SK-N-SH (cell line): Measurements from ENCODE around the gene ILDR1.

Experiments
- EZH2phosphoT487 ChIP-seq: fragments of 200-600 bp; sonication (generic); IDR thresholded peaks from 2 replicates; pipeline ENCODE4 v1.6.1; 2017; ENCODE audit warnings: low read depth, mixed run types, mild to moderate bottlenecking, antibody characterized with exemption, moderate library complexity, borderline replicate concordance
- FOXM1 ChIP-seq: IDR thresholded peaks from 2 replicates; pipeline ENCODE4 v1.4.0; 2012; ENCODE audit warnings: low read depth, mild to moderate bottlenecking
- TCF12 ChIP-seq: IDR thresholded peaks from 2 replicates; pipeline ENCODE4 v1.4.0; 2012
- YY1 ChIP-seq: IDR thresholded peaks from 2 replicates; pipeline ENCODE4 v1.4.0; 2012; ENCODE audit warnings: low read depth, mild to moderate bottlenecking
- TF ChIP-seq, protein P1 (sequence below): IDR thresholded peaks from 2 replicates; pipeline ENCODE4 v1.4.0; 2012; ENCODE audit warnings: low read depth
- TF ChIP-seq, protein P2 (sequence below): fragments of 200-600 bp; sonication (generic); IDR thresholded peaks from 2 replicates; pipeline ENCODE4 v1.6.1; 2017; ENCODE audit warnings: antibody characterized with exemption, mild to moderate bottlenecking, moderate library complexity
- TF ChIP-seq, protein P3 (sequence below): IDR thresholded peaks from 2 replicates; pipeline ENCODE4 v1.6.1; 2012; ENCODE audit warnings: mild to moderate bottlenecking, low read depth, low read length, moderate library complexity
- TF ChIP-seq, protein P4 (sequence below): IDR thresholded peaks from 2 replicates; pipeline ENCODE4 v1.4.0; 2012; ENCODE audit warnings: low read depth, borderline replicate concordance

DNA sequence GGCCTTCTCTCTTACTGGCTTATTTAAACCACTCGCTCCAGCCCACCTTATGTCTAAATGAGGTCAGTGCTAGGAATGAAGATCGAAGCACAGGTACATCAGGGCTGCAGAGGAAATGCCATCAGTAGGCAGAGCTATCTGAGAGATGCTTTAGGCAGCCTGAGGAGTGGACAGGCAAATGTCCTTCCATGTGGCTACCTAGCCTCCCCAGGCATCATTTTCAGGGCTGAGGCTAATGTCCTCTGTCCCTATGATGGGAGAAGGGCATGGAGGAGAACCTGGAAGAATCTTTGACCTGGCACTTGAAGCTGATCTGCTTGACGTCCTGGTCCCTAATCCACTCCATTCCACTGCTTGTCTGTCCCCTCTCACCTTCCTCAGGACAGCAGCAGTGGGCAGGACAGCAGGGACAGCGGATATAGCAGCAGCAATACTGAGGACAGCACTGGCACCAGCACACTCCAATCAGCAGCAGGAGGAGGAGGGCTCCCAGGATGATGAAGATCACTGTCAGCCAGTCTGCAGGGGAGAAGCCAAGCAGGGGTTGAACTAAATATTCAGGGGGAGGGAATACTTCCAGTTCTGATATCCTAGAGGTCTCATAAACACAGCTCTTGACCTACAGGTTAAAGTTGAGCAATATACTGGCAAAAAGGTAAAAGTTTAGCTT is 21.0 kb downstream of the ILDR1 start:
- TF ChIP-seq, protein P1, sequence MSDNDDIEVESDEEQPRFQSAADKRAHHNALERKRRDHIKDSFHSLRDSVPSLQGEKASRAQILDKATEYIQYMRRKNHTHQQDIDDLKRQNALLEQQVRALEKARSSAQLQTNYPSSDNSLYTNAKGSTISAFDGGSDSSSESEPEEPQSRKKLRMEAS: no peak
- TF ChIP-seq, protein P2, sequence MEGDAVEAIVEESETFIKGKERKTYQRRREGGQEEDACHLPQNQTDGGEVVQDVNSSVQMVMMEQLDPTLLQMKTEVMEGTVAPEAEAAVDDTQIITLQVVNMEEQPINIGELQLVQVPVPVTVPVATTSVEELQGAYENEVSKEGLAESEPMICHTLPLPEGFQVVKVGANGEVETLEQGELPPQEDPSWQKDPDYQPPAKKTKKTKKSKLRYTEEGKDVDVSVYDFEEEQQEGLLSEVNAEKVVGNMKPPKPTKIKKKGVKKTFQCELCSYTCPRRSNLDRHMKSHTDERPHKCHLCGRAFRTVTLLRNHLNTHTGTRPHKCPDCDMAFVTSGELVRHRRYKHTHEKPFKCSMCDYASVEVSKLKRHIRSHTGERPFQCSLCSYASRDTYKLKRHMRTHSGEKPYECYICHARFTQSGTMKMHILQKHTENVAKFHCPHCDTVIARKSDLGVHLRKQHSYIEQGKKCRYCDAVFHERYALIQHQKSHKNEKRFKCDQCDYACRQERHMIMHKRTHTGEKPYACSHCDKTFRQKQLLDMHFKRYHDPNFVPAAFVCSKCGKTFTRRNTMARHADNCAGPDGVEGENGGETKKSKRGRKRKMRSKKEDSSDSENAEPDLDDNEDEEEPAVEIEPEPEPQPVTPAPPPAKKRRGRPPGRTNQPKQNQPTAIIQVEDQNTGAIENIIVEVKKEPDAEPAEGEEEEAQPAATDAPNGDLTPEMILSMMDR: no peak
- TF ChIP-seq, protein P3, sequence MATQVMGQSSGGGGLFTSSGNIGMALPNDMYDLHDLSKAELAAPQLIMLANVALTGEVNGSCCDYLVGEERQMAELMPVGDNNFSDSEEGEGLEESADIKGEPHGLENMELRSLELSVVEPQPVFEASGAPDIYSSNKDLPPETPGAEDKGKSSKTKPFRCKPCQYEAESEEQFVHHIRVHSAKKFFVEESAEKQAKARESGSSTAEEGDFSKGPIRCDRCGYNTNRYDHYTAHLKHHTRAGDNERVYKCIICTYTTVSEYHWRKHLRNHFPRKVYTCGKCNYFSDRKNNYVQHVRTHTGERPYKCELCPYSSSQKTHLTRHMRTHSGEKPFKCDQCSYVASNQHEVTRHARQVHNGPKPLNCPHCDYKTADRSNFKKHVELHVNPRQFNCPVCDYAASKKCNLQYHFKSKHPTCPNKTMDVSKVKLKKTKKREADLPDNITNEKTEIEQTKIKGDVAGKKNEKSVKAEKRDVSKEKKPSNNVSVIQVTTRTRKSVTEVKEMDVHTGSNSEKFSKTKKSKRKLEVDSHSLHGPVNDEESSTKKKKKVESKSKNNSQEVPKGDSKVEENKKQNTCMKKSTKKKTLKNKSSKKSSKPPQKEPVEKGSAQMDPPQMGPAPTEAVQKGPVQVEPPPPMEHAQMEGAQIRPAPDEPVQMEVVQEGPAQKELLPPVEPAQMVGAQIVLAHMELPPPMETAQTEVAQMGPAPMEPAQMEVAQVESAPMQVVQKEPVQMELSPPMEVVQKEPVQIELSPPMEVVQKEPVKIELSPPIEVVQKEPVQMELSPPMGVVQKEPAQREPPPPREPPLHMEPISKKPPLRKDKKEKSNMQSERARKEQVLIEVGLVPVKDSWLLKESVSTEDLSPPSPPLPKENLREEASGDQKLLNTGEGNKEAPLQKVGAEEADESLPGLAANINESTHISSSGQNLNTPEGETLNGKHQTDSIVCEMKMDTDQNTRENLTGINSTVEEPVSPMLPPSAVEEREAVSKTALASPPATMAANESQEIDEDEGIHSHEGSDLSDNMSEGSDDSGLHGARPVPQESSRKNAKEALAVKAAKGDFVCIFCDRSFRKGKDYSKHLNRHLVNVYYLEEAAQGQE: no peak
- no peak for TF ChIP-seq YY1
- TF ChIP-seq, protein P4, sequence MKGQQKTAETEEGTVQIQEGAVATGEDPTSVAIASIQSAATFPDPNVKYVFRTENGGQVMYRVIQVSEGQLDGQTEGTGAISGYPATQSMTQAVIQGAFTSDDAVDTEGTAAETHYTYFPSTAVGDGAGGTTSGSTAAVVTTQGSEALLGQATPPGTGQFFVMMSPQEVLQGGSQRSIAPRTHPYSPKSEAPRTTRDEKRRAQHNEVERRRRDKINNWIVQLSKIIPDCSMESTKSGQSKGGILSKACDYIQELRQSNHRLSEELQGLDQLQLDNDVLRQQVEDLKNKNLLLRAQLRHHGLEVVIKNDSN: no peak
- TF ChIP-seq EZH2phosphoT487: no peak
- TF ChIP-seq FOXM1: no peak
- TF ChIP-seq TCF12: no peak
